Adrenal gland (tissue), 5 donors: ENCODE data around the gene FOCAD.

Source experiments
- CTCF ChIP-seq, 6 experiments: fragments of 450-650 bp in 4 of 6; fragments of 200-600 bp in 2 of 6; sonication (generic) in 1 of 6; IDR thresholded peaks; 1 replicate in 5 of 6; 2 replicates in 1 of 6; pipeline versions ENCODE4 v1.5.1 to v1.8.0; 2016 to 2021; ENCODE audit warnings: antibody characterized with exemption in 6 of 6, mild to moderate bottlenecking in 2 of 6, moderate library complexity in 1 of 6
- POLR2A ChIP-seq, 2 donors: fragments of 450-650 bp; IDR thresholded peaks; one replicate each; pipeline ENCODE4 v1.6.1; 2017; ENCODE audit warnings: antibody characterized with exemption in 2 of 2, mild to moderate bottlenecking in 2 of 2, moderate library complexity in 1 of 2
- donor health status: DM: no; HTN: no; CAD: no.

DNA sequence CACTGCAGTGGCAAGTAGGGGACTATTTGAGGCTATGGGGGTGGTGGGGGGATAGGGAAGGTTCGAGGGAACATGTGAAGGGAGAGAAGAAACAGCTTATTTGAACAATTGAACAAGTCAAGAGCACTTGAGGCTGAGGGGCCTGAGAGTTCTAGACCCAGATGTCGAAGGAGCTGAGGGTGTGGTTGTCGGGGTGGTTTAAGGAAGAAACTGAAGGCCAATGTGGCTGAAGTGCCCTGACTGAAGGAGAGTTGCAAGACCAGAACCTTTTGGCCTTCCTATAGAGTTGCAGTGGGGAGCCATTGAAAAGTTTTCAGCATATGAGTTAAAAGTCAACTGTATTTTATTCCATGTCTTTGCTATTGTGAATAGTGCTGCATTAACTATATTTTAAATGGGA is 19.1 kb downstream of the FOCAD start:
- TF ChIP-seq POLR2A (IDR thresholded peaks at IDR 0.05) (no peak), CTCF (IDR thresholded peaks at IDR 0.05) (no peak)
